ENCODE results near the gene APCDD1L.

APCDD1L gene

GRCh38 chr20:58478141-58478805, 36.9 kb downstream of the APCDD1L start:
- DNase-seq (ENCODE audit: low read depth, low spot score) = no peak
- TF ChIP-seq YY1 (IDR thresholded peaks at IDR 0.05; ENCODE audit: insufficient read depth, insufficient read length) (no peak), ZNF274 (IDR thresholded peaks at IDR 0.05; ENCODE audit: low read depth, low read length) (no peak), SUZ12 (IDR thresholded peaks at IDR 0.05; ENCODE audit: extremely low read depth, insufficient read depth, insufficient read length) (no peak)
- Histone ChIP-seq H3K4me3 (ENCODE audit: insufficient read length, low read depth) (no peak overlapping the region), H3K36me3 (ENCODE audit: insufficient read depth, insufficient read length, low read length) (no peaks in the 10 kb centered on the region), H3K4me1 (ENCODE audit: insufficient read depth, insufficient read length) (no peaks in the 10 kb centered on the region), H3K9me3 (ENCODE audit: insufficient read depth, low read length) (peaks cover 20% of the 10 kb centered on the region), H3K27me3 (ENCODE audit: insufficient read depth, insufficient read length) (no peaks in the 10 kb centered on the region), H3K9ac (ENCODE audit: insufficient read length, low read depth) (no peak overlapping the region)

GRCh38 chr20:58475466-58475865, 39.7 kb downstream of the APCDD1L start:
- no peak for DNase-seq (ENCODE audit: low read depth, low spot score)
- peaks cover 20% of the 10 kb centered on the region for H3K9me3 ChIP-seq (ENCODE audit: insufficient read depth, low read length)
- no peaks in the 10 kb centered on the region for H3K4me1 ChIP-seq (ENCODE audit: insufficient read depth, insufficient read length)
- TF ChIP-seq YY1 (IDR thresholded peaks at IDR 0.05; ENCODE audit: insufficient read depth, insufficient read length) = no peak
- no peak for TF ChIP-seq SUZ12 (IDR thresholded peaks at IDR 0.05; ENCODE audit: extremely low read depth, insufficient read depth, insufficient read length)
- TF ChIP-seq ZNF274 (IDR thresholded peaks at IDR 0.05; ENCODE audit: low read depth, low read length) = no peak
- H3K9ac ChIP-seq (ENCODE audit: insufficient read length, low read depth) = no peak overlapping the region
- no peaks in the 10 kb centered on the region for H3K36me3 ChIP-seq (ENCODE audit: insufficient read depth, insufficient read length, low read length)
- H3K27me3 ChIP-seq (ENCODE audit: insufficient read depth, insufficient read length) = no peaks in the 10 kb centered on the region
- H3K4me3 ChIP-seq (ENCODE audit: insufficient read length, low read depth) = no peak overlapping the region

DNA sequence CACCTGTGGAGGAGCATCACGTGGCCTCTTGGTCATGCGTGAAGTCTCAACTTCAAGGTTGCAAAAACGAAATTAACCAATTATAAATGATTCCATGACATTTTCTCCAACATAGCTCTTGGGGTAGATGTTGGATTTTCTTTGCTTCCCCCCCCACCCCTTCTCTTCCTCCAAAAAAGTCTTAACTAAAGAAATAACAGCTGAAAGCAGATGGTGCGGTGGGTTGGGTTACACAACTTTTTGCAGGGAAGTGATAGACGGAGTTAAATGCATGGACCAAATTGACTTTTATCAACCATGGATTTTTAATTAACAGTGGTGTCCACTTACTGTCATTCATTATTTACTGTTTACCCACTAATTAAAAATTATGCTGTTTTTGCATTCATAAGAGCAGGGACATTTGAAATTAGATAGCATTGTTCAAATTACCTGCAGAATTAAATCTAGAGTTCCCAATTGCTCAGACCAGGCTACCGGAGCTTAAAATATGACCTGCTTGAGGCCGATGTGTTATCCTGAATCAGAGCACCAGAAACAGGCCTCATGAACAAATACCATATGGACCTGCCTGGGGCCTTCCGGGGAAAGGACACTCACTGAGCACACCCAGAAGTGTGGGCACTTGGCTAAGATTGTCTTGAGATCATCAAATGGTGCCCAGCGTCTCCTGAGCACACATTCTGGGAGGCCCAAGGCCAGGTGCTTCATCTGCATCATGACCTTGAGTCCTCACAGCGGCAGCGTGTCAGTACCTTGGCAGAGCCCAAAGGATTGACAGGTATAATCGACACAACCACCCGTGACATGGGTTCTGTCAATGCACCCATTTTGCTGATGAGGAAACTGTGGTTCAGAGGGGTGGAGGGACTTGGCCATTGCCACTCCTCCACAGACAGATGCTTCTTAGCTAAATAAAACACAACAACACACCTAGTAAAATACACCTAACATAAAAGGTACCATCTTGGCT, 41.5 kb downstream of the APCDD1L start:
- no peak overlapping the region for H3K4me3 ChIP-seq (ENCODE audit: insufficient read length, low read depth)
- no peak for DNase-seq (ENCODE audit: low read depth, low spot score)
- TF ChIP-seq ZNF274 (IDR thresholded peaks at IDR 0.05; ENCODE audit: low read depth, low read length) = no peak
- TF ChIP-seq YY1 (IDR thresholded peaks at IDR 0.05; ENCODE audit: insufficient read depth, insufficient read length) = no peak
- TF ChIP-seq SUZ12 (IDR thresholded peaks at IDR 0.05; ENCODE audit: extremely low read depth, insufficient read depth, insufficient read length) = no peak
- H3K36me3 ChIP-seq (ENCODE audit: insufficient read depth, insufficient read length, low read length) = no peaks in the 10 kb centered on the region
- H3K9me3 ChIP-seq (ENCODE audit: insufficient read depth, low read length) = peaks cover 17% of the 10 kb centered on the region
- peaks cover 3% of the 10 kb centered on the region for H3K27me3 ChIP-seq (ENCODE audit: insufficient read depth, insufficient read length)
- H3K4me1 ChIP-seq (ENCODE audit: insufficient read depth, insufficient read length) = no peaks in the 10 kb centered on the region
- no peak overlapping the region for H3K9ac ChIP-seq (ENCODE audit: insufficient read length, low read depth)

GRCh38 chr20:58472273-58473018, 42.8 kb downstream of the APCDD1L start:
- Histone ChIP-seq H3K4me3 (ENCODE audit: insufficient read length, low read depth) (no peak overlapping the region), H3K9me3 (ENCODE audit: insufficient read depth, low read length) (peaks cover 4% of the 10 kb centered on the region; the same call in 1 of the 2 replicates), H3K9ac (ENCODE audit: insufficient read length, low read depth) (no peak overlapping the region), H3K4me1 (ENCODE audit: insufficient read depth, insufficient read length) (no peaks in the 10 kb centered on the region), H3K36me3 (ENCODE audit: insufficient read depth, insufficient read length, low read length) (no peaks in the 10 kb centered on the region), H3K27me3 (ENCODE audit: insufficient read depth, insufficient read length) (peaks cover 3% of the 10 kb centered on the region)
- DNase-seq (ENCODE audit: low read depth, low spot score) = no peak
- no peak for TF ChIP-seq SUZ12 (IDR thresholded peaks at IDR 0.05; ENCODE audit: extremely low read depth, insufficient read depth, insufficient read length)

DNA sequence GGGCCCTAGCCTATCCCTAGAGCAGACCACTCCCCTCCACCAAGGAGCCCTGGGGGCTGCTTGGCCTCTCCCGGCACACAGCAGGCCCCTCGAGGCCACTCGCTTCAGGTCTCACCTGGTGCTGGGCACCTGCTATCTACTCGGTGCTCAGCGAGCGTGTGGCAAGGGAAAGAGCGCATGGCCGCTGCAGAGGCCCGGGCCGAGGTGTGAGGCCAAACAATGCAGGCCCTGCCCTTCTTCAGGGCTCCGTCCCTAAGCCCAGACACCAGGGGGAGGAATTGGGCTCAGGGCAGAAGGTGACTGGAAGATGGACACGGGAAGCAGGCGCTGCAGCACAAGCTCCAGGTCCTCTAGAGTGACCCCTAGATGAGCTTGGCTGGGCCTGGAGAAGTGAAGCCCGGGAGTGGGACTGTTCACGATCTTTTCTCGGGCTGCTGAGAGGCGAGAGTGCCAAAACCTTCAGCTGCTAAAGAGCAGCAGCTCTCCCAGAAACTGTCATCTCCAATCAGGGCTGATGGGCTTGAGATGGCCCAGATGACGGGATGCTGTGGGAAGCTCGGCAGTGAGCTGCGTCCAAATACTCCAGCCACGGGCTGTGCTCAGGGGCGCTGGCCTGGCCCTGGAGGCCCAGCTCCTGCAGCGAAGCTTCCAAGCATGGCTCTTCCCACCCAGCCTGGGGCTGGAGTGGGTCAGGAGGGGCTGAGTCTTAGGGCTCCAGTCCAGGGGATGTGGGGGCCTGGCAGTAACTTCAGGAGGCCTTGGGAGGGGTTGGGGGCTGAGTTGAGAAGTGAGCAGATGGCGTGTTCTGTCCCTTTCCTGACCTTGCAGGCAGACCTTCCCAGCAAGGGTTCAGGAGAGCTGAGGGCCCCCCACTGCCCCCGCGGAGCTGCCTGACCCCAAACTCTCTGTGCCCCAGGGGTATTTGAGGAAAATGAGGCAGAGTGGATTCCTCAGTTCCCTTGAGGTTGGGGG, 43.7 kb downstream of the APCDD1L start:
- no peaks in the 10 kb centered on the region; the same call in 1 of the 2 replicates for H3K9me3 ChIP-seq (ENCODE audit: insufficient read depth, low read length)
- no peak overlapping the region for H3K4me3 ChIP-seq (ENCODE audit: insufficient read length, low read depth)
- H3K36me3 ChIP-seq (ENCODE audit: insufficient read depth, insufficient read length, low read length) = no peaks in the 10 kb centered on the region
- H3K27me3 ChIP-seq (ENCODE audit: insufficient read depth, insufficient read length) = peaks cover 3% of the 10 kb centered on the region
- no peaks in the 10 kb centered on the region for H3K4me1 ChIP-seq (ENCODE audit: insufficient read depth, insufficient read length)
- no peak for DNase-seq (ENCODE audit: low read depth, low spot score)
- no peak overlapping the region for H3K9ac ChIP-seq (ENCODE audit: insufficient read length, low read depth)
- TF ChIP-seq SUZ12 (IDR thresholded peaks at IDR 0.05; ENCODE audit: extremely low read depth, insufficient read depth, insufficient read length) = no peak
- TF ChIP-seq ZNF274 (IDR thresholded peaks at IDR 0.05; ENCODE audit: low read depth, low read length) = no peak

DNA sequence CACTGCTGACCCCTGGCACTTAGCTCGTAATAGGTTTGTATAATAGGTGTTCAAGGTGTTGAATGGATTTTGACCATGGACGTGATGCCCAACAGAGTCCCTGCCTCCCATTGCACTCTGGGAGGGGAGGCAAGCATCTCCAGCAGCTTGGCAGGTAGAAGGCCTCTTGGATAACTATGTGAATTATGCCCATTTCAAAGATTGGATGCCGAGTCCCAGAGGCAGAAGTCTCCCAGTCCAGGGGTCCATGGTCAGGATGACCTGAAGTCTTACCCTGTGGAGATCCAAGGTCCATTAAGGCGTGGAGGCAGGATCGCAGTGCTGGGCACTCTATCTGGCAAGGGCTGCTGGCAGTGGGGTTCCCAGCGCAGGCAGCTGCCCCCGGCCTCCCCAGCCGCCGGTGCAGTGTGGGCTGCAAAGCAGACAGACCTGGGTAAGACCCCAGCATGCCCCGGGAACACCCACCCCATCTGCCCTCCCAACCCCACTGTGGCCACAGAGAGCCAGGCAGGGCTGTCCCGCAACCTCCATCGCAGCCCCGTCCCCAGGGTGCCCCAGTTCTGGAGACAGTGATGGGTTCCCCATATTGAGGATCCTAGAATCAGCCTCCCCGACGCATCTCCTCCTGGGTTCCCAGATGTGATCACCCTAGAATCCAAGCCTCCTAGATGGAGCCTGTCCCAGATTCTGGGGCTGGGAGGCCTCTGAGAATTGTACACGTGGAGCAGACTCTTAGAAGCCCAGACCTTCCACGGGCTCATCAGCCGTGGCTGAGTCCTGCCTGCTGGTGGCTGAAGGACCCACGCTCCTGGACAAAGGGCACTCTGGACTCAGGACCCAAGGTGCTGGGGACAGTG, 44.6 kb downstream of the APCDD1L start:
- H3K36me3 ChIP-seq (ENCODE audit: insufficient read depth, insufficient read length, low read length) = no peaks in the 10 kb centered on the region

More for the DNA sequence above, 44.6 kb downstream of the APCDD1L start:
- no peak for DNase-seq (ENCODE audit: low read depth, low spot score)
- no peak overlapping the region for H3K4me3 ChIP-seq (ENCODE audit: insufficient read length, low read depth)
- peaks cover 3% of the 10 kb centered on the region for H3K27me3 ChIP-seq (ENCODE audit: insufficient read depth, insufficient read length)
- no peak for TF ChIP-seq SUZ12 (IDR thresholded peaks at IDR 0.05; ENCODE audit: extremely low read depth, insufficient read depth, insufficient read length)
- no peak for TF ChIP-seq ZNF274 (IDR thresholded peaks at IDR 0.05; ENCODE audit: low read depth, low read length)
- TF ChIP-seq YY1 (IDR thresholded peaks at IDR 0.05; ENCODE audit: insufficient read depth, insufficient read length) = no peak
- no peak overlapping the region for H3K9ac ChIP-seq (ENCODE audit: insufficient read length, low read depth)
- H3K4me1 ChIP-seq (ENCODE audit: insufficient read depth, insufficient read length) = no peaks in the 10 kb centered on the region
- no peaks in the 10 kb centered on the region for H3K9me3 ChIP-seq (ENCODE audit: insufficient read depth, low read length)
